HG03469 (cell line): ENCODE data around the gene TUBGCP6.

Source experiments
- ATAC-seq: cut with Tn5 transposase; IDR thresholded peaks from one replicate; pipeline ENCODE4 v1.9.1; 2021; ENCODE audit warnings: mild to moderate bottlenecking, moderate library complexity, moderate number of reproducible peaks; ENCODE audit not compliant: unreplicated experiment

TUBGCP6 gene

GRCh38 chr22:50251477-50252081 is 6.8 kb upstream of the TUBGCP6 start:
- no peak for ATAC-seq

DNA sequence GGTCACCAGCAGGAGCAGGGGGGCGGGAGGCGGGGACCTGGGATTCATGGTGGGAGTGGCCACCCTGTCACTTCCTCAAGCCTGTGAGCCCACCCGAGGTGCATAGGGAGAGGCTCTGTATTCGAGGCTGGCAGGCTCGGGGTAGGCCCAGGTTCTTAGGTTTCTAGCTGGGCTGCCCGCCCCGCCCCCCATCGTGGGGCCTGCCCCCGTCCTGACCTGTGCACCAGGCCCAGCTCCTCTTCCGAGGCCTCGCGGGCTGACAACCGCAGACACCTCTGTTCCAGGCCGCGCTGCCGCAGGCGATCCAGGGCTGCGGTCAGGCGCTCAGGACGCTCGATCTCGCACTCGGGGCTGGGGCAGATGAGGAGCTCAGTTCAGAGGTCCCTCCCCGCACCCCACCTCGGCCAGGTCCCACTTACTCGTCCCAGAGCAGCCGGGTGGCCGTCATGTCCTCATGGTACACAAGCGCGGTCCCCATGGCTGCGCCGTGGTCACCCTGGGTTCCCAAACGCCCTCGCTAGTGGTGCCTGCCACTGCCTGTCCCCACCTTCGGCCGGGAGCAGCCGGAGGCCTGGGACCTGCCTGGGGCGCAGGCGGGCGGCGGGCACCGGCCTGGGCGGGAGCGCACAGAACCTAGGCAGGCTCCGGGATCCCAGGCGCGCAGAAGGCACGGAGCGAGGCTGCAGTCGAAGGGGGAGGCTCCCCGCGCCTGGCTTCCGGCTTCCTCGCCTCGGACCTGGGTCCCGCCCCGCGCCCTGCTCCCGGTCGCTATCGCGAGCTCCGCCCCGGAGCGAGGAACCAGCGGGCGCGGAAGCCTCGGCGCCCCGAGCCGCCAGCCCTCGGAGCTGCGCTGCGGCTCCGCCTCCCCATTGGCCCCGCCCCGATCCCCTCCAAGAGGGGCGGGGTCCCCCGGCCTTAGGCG is 6.0 kb upstream of the TUBGCP6 start, which contains the start of gene HDAC10:
HDAC10 (minus strand) TSS at position 711 of the 922 bp plus-strand sequence; CDS start at position 478, 233 bp downstream.
- no peak for ATAC-seq

DNA sequence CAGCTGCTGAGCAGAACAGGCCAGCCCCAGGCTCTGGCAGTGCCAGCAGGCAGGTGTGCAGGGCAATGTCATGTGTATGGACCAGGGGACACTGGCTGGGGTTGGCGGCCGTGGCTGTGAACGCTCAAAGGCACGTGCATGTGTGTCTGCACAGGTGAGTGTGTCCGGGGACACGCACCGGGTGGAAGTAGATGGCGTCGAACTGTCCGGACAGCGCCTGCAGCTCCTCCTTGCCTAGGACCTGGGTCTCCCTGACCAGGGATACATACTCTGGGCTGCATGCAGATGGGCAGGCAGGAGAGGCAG is 5.4 kb upstream of the TUBGCP6 start:
- no peak for ATAC-seq

- ATAC-seq, result no peak
These were observed 4.8 kb upstream of the TUBGCP6 start for GRCh38 chr22:50249341-50250248.

- no peak for ATAC-seq
These were observed 3.6 kb upstream of the TUBGCP6 start for GRCh38 chr22:50248196-50249081.

- ATAC-seq, result no peak
These were observed 2.9 kb upstream of the TUBGCP6 start for GRCh38 chr22:50247748-50248147.

GRCh38 chr22:50246242-50247175 is 1.7 kb upstream of the TUBGCP6 start:
- no peak for ATAC-seq

DNA sequence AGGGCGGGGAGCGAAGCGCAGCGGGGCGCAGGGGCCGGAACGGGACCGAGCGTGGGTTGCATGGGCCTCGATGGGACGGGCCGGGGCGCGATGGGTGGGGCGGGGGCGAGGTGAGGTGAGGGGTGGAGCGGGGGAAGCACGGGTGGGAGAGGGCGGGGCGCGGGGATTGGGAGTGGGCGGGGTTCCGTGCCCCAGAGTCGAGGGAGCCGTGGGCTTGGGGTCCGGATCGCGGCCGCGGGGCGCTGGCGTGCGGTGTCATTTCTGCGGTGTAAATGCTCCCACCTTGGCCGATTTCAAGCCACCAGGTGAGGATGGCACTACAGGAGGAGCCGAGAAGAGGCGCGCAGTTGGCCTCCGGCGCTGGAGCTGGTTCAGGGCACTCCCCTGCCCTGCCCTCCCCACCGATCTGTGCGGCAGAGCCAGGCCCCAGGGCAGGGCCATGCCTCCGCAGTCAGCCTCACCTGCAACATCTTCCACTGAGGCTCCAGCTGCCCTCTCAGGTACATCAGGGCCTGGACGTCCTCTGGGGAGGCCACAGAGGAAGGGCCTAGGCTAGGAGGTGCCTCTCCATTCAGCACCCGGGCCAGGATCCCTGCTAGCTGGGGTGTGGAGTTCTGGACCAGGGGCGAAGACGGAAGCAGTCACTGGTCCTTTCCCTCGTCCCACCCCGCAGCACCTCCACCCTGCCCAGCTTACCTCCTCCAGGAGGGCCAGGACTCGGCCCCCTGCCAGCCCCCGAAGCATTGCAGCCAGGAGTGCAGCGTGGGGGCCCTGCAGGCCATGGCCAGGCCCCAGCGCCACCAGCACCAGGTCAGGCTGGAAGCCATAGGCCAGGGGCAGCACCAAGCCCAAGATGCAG is 620 bp upstream of the TUBGCP6 start:
- no peak for ATAC-seq

DNA sequence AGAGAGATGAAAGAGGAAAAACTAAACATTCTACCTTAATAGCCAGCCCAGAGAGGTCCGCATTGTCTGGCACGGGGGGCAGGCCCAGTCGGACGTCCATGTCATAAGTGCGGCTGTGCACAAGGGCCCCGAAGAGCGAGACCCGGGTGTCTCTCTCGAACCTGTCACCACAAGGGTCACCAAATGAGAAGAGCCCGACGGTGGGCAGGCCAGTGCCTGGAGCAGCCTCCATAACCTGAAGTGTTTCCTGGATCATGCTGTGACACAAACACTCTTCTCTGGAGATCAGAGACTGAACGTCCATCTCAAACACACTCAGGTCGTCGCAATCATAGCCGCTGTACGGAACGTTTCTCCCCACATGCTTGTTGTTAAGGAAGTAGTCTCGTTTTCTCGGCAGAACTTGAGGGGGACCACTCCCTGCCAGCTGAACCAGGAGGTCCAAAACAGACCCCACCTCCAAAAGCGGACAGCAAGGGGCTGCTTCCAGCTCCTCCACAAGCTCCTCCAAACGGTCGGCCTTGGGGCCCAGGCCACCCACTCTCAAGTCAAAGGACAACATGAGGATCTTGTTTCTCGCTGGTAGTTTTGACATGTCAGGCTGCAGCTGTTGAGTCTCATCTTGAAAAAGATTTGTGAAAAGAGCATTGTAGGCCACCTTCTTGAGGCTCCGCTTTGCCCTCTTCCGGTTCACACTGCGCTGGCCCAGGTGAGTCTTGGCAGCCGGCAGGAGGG is 971 bp downstream of the TUBGCP6 start:
- no peak for ATAC-seq

- ATAC-seq, result no peak
These were observed 2.3 kb downstream of the TUBGCP6 start for GRCh38 chr22:50242406-50242949.

DNA sequence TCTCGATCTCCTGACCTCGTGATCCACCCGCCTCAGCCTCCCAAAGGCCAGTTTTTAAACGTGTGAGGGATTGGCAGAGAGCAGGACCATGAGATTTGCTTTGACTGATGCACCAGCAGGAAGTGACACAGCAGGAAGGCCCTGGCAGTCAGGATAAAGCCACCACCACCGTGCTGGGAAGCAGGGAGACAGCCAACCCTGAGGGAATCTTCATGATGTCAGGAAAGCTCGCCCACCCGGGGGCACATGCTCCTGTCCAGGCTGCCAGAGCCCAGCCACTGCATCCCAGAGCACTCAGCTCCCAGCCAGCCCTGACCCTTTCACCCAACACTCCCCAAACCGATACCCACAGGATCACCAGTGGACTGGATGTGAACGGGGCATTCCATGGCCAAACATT is 6.1 kb downstream of the TUBGCP6 start:
- no peak for ATAC-seq

- no peak for ATAC-seq
These were observed 8.0 kb downstream of the TUBGCP6 start for GRCh38 chr22:50236731-50237409.

DNA sequence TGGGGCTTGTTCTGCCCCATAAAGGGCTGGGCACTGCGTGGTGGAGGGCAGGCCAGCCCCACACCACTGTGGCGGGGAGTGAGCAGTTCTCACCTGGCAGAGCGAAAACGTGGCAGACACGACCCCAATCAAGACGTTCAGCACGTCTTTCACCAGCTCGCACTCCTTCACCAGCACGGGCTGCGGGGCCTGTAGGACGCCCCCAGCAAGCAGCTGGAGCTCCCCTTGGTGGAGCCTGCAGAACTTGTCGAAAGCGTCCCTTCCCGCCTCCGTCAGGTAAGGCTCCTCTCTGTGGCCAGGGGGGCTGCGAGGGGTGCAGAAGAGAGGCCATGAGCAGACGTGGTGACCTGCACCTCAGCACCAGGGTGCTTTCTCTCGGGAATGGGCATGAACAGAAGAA is 11.6 kb downstream of the TUBGCP6 start:
- ATAC-seq, result no peak

GRCh38 chr22:50232481-50233151 is 12.2 kb downstream of the TUBGCP6 start:
- ATAC-seq, result no peak

DNA sequence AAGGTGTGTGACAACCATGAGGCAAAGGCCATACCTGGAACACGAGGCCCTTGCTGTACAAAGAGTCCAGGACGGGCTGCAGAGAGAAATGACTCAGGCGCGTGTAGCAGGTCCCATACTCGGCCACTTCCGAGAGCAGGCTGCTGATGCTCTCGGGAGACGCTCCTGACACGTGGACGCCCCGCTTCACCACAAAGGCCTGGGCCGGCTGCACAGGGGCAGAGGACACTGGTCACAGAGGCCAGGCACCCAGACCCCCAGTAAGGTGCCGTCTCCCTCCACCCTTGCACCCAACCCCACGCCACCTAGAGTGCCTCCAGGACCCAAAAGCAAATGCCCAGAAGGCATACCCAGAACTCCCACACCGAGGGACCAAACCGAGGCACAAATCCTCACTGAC is 15.5 kb downstream of the TUBGCP6 start:
- ATAC-seq, result no peak

GRCh38 chr22:50228366-50228765 is 16.5 kb downstream of the TUBGCP6 start:
- ATAC-seq, result no peak
